Fibroblast of gingiva (primary cell): ENCODE data around the gene QRSL1.
"Not testable (repeated sequence)": the region's sequence is repeated elsewhere in the genome, so short reads cannot be mapped to it uniquely, and the experiment has no call there.

Experiments
- DNase-seq: peaks from one replicate; pipeline ENCODE4 v3.0.0-alpha.2; 2011; ENCODE audit warnings: low read depth

Gene QRSL1, protein sequence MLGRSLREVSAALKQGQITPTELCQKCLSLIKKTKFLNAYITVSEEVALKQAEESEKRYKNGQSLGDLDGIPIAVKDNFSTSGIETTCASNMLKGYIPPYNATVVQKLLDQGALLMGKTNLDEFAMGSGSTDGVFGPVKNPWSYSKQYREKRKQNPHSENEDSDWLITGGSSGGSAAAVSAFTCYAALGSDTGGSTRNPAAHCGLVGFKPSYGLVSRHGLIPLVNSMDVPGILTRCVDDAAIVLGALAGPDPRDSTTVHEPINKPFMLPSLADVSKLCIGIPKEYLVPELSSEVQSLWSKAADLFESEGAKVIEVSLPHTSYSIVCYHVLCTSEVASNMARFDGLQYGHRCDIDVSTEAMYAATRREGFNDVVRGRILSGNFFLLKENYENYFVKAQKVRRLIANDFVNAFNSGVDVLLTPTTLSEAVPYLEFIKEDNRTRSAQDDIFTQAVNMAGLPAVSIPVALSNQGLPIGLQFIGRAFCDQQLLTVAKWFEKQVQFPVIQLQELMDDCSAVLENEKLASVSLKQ

DNA sequence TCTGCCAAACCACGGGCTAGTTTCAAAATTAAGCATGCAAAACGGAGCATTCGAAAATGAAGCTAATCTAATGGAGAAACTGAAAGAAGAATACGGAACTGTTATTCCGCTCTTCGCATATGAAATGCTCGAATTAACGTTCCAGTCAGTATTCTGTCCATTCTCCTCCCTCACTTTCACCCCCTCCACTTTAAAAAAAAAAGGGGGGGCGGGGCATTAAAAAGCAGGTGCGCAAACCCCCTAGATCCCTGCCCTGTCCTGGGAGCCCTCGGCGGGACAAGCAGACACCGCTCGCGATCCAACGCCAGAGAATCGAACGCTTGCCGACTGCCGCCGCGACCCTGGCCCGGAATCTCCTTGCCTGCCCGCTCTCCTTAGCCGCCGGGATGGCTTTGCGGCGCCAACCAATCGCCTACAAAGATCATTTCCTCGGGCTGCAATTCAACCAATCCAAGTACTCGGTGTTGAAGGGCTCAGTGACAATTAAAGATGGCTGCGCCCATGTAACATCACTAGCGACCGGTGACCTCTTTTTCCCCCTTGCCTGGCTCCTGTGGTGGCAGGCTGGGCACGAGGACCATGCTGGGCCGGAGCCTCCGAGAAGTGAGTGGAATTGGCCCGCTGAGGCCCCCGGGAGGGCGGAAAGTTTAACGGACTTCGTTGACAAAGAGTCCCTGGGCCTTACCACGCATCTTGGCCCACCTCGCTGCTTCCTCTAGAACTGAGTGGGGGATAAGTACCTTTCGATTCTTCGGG, at the start of gene QRSL1, which contains the start of gene RTN4IP1:
Gene QRSL1 (plus strand): TSS at position 476 of the 756 bp plus-strand sequence. CDS start 104 bp downstream, at position 580.
Gene RTN4IP1 (minus strand): TSS at position 396 of the 756 bp plus-strand sequence. CDS start 477 bp downstream, outside the sequence.
- DNase-seq: peak; percentile 86

DNA sequence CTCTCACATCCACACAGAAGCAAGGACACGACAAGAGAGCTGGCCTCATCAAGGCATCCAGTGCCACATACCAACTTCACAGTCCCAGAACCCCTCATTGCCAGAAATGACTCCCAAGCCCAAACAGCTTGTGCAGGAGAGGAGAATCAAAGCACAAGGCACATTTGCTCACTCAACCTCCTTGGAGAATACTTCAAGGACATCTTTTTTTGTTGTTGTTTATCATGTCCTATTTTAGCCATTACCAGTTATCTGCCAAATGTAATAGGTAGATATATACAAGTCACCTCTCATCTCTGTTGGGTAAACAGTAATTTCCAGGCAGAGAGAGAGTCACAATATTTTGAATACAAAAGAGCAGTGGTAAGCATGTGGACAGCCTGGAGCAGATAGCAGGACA, 47.9 kb upstream of the QRSL1 start:
- no peak for DNase-seq

DNA sequence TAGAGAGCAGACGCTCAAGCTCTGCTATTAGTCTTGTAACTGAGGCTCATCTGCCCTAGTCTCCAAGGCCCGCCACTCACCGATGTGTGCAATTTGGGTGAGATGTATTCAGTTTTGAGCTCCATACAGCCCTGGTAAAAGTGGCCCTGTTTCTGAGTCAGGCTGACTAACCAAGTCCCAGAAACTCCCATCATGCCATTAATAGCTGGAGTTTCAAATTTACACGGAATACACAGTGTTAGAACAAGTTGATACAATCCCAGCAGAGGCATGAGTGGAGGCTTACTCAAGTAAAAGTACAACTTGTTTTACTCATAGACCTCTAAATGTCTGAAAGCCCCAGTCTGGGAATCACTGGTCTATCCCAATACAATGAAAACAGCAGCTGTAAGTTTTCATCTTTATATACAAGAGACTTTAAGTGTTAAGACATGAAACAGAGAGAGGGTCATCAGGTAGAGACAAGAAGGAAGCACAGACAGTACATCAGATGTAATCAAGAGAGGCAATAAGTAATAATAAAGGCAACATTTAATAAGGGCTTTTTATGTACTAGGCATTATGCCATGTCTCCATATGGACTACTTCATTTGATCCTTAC, 42.5 kb upstream of the QRSL1 start:
- no peak for DNase-seq

DNA sequence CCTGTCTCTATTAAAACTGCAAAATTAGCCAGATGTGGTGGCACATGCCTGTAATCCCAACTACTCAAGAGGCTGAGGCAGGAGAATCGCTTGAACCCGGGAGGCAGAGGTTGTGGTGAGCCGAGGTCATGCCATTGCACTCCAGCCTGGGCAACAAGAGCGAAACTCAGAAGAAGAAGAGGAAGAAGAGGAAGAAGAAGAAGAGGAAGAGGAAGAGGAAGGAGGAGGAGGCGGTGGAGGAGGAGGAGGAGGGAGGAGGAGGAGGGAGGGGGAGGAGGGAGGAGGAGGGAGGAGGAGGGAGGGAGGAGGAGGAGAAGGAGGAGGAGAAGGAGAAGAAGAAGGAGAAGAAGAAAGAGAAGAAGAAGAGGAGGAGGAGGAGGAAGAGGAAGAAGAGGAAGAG, 40.4 kb upstream of the QRSL1 start:
- not testable (repeated sequence) for DNase-seq

DNA sequence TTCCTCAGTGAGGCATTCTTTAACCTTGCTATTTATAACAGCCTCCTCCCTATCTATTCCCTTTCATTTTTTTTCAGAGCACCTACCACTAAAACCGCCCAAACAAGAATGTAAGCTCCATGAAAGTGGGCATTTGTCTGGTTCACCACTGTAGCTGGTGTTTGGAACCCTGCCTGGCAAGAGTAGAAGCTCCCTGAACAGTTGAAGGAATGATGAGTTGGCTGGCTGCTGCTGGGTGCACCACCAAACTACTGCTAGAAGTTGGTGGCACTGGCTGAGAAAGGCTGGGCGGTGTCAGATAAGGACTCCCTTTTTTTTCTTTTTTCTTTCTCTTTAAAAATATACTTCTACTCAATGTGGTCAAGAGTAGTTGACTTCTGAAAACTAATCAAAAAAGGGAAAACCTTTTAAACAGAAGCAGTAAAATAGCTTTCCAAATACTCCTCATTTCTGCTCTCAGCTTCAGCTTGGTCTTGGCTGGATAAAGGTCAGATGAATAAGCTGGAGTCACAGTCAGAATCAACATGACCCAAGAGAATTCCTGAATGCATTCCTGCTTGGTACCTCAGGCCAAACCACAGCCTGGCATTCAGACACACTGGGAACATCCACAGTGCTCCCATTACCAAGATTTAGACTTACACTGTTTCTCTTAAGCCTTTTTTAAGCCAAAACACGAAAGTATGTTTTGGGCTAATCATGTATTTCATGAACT, 38.1 kb upstream of the QRSL1 start:
- DNase-seq: peak; percentile 90

DNA sequence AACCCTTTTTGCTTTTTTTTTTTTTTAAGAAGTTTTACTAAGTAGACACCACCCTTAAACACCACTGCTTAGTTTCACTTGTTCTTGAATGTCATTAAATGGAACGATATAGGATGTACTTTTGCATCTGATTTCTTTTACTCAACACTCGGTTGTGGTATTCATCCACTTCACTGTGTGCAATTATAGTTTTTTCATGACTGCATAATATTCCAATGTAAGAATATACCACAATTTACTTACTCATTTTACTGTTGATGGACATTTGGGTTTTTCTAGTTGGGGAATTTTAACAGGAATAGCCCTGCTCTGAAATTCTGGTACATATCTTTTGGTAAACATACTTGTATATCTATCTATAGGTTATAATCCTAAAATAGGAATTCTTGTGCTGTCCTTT, 29.9 kb upstream of the QRSL1 start:
- DNase-seq: no peak

DNA sequence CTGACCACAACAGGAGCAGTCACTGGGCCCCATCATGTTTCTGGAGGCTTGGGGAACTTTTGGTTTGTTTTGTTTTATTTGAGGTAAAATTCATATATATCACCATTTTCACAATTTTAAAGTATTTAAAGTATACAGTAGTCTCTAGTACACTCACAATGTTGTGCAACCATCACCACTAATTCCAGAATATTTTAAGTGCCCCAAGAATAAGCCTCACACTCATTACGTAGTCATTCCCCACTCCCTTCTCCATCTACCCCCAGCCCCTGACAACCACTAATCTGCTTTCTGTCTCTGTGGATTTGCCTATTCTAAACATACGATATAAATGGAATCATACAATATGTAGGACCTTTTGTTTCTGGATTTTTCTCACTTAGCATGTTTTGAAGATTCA, 29.0 kb upstream of the QRSL1 start:
- DNase-seq: no peak

DNA sequence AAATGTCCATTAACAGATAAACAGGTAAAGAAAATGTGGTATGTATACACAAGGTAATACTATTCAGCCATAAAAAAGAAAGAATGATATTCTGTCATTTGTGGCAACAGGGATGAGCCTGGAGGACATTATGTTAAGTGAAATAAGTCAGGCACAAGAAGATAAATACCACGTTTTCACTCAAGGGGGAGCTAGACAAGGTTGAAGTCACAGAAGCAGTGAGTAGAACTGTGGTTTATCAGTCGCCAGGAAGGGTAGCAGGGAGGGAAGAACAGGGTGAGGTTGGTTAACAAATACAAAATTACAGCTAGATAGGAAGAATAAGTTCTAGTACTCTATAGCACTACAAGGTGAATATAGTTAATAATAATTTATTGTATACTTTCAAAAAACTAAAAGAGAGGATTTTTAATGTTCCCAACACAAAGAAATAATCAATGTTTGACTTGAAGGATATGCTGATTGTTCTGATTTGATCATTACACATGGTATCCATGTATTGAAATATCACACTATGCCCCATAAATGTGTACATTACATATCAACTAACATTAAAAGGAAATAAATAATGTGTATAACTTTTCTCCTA, 21.2 kb upstream of the QRSL1 start:
- peak; percentile 59 for DNase-seq

DNA sequence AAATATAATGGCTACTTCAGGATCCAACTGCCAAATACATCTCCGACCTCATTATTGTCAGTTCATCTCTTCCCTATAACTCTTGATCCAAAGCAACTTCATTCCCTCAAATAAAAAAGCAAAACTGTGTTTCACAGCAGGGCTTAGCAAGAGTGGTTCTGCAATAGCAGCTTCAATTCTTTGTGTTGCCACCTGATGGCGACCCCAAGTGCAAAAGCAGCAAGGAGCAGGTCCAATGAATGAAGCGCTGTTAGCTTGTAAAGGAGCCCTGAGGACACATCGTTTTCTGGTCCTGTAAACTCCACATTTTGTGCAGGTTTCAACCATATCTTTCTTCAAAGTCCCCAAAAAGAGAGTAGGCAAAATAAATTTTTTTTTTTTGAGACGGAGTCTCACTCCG, 19.7 kb upstream of the QRSL1 start:
- DNase-seq: no peak

DNA sequence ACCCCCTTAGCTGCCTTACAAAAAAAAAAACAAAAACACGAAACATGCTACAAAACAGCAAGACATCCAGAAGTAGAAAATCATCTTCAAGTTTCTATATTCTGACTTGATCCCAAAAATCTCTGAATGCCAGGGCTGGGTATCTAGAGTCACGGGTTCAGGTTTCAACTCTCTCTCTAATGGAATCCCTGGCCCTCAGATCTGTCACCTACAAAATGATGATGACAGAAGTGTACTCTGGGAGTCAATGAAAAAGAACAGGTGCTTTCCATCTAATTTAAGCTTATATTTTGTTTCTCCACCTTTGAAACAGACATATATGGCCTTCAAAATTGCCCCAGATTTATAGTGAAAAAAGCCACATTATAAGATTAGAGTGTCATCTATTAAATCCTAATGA, 18.3 kb upstream of the QRSL1 start:
- no peak for DNase-seq

DNA sequence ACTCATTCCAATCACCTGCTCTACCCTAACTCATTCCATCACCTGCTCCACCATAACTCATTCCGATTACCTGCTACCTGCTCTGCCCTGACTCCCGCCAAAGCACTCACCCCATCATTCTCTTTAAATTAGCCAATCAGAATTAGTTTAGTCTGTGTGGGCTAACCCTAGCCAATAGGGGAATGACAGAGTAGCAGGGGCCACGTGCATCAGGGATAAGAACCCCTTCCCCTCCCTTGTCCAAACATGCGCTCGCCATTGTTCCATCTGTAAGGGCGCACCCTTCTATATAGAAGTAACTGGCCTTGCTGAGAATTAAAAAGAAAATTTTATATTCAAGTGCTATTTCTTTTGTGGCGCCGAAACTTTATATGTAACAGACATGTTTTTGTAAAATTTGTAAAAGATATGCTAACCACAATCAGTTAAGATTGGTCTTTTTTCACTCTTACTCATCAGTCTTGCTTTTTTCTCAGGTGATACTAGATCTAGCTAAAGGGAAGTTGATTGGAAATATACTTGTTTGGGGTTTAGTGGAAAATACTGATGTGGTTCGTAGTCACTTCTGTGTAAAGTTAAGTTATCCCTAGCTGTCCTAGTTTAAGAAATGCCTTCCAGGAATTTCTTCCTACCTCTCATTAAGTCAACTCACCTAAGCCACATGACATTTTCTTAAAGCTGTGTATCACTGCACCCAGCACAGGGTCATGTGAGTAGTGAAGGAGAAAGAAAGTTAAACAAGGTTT, 16.5 kb upstream of the QRSL1 start:
- DNase-seq: no peak

DNA sequence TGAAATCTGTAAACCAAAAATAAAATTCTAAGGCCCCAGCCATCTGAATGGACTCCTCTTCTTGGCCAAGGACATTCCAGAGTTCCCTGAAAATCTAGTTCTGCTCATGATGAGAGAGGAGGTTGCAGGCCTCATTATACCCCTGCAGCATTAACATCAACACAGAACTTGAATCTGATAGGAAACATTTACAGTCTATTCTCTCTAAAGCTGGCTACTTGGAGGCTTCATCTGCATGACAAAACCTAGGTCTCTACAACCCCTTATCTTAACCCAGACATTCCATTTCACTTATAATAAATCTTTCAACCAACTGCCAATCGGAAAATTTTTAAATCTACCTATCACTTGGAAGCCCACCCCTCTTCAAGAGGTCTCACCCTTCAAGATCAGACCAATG, 15.8 kb upstream of the QRSL1 start:
- DNase-seq: no peak

DNA sequence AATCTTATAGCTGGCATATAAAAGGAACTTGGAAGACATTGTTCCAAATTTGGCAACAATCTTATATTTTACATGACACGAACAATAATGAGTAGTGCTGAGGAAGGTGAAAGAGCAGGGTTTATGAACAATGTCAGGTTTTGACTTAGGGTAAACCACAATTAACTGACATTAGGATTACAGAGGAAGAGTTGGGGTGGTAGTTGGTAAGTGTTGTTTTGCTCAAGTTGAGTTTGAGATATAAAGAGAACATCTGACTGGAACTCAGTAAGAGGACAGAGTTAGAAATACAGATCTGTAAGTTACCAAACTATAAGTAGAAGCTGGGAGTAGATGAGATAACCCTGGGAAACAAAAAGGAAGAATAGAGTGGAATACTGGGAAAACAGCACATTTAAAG, 15.2 kb upstream of the QRSL1 start:
- no peak for DNase-seq

DNA sequence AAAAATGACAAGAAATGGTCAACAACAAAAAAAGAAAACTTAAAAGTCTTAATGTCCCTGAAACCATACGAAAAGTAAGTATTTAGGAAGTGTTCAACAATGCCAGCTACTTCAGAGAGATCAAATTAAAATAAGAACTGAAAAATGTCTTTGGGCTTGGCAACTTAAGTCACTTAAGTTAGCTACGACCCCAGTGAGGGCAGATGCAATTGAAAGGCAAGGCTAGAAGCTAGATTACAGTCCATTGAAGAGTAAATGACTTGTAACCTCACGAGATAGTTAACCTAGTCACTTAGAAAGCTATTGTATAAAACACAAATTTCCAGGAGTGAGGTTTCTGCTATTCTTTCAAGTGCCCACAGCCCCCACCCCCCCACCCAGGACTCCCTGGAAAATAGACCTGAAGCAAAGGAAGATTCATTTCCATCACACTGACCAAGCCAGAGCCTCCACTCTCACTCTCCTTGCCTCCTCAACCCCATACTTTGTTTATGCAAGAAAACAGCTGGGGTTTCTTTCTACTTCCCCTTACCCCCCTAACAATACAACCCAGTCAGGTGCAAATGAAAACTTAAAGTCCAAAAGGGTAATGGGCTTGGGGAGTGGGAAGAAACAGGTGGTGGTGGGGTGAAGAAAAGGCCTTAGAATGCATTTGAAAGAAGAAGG, 14.7 kb upstream of the QRSL1 start:
- DNase-seq: no peak

DNA sequence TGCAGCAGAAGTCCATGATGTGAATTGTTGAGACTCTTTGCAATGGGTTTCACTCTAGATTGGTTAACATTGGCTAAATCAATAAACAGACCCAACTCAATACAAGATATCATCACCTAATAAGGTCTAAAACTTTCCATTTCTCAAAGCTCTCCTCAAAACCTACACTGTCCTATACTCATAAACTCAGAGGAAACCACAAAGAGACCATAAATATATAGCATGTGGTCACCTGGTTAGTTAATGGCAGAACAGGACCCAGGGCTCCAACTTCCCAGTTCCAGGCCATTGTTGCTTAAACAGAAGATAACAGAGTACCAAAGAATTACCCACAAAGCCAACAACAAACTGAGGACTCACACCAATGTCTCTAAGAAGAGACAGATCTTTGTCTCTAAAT, 12.1 kb upstream of the QRSL1 start:
- no peak for DNase-seq

DNA sequence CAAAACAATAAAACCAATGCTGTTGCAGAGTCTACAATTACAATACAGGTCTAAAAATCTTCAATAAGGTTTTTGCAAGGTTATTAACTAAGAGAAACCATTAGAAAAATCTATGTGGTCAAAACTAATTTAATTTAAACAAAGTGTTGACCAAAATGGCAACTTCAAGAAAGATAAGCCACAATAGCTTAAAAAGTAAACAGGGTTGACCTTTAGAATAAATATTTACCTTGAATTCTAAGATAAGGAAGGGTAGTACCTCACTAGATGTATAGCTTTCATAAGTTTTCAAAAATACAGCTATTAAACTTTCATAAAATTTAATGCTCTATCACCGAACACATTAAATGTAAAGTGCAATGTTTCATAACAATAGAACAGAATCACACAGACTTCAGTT, 11.5 kb upstream of the QRSL1 start:
- DNase-seq: no peak

DNA sequence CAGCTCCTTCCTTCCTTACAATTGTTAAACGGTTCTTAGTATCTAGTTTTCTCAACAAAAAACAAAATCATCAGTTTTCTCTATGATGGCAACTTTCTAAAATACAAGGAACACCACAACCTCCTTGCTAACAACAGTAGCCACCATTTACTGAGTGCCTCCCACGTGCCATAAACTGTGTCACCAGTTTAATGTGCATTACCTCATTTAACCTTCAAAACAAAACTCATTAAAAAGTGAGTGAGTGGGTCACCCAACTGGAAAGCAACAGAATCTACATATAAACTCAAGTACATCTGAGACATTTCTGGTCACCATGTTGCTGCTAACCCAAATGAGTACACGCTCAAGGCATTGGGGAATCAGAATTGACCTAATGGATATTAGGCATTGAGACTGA, 11.1 kb upstream of the QRSL1 start:
- no peak for DNase-seq

DNA sequence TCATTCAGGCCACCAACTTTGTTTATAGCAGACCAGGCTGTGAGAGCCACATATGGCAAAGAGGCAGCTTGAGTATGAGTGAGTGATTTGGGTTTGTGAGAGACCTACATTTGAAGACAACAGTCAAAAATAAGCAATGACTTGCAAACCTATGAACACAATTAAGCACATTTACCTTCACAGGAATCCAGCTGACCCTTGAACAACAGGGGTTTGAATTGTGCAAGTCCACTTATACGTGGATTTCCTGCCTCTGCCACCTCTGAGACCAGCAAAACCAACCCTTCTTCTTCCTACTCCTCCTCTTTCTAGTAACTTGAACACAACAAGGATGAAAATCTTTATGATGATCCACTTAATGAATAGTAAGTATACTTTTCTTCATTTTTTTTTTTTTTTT, 10.2 kb upstream of the QRSL1 start:
- no peak for DNase-seq

DNA sequence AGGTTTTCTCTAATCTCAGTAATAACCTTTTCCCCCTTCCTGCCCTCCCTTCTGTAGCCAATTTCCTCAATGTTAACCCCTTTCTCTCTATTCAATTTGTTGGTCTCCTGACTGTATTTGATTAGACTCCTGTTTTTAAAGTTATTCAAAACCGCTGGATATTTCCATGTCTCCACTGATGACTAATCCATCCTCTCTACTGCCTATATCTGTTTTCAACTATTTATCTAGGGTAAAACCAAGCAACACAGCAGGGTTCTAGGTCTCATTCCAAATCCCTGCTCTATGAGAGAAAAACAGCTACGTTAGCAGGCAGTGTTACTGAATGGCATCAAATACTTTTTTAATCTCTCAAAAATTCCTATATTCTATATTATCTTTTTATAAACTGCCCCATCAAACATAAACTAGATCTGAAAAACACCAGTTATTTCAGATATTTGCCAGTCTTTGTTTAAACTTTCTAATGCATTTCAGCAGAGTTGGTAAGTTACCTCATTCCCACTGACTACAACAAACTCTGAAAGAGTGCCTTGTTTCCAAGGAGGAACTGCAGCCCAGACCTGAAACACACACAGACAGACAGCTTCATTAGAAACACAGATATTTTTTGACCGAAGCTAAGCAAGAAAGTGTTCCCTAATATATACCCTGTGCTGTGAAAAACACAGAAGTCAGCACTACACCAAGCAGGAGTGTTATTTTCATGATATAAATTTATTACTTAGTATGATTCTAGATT, 8.3 kb upstream of the QRSL1 start:
- peak; percentile 31 for DNase-seq

DNA sequence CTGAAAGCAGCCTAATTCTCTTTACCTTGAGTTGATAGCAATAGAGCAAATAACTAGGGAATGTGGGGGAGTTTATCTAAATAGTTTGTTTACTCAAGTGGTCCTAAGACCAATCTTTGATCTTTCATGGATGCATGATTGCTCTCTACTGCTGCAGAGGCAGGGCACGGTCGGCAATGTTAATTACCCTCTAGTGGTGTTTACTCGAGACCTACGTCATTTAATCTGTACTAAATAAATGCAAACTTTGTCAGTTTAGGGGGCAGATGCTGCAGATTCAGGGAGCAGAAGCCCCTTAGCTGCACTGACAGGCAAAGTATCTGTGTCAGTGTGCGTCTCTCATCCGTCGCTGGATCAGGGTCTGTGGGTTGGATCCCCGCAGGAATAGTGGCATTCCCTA, 7.0 kb upstream of the QRSL1 start:
- DNase-seq: no peak
